SU-DHL-6 (cell line): Measurements from ENCODE around the gene PCSK9.

Source experiments
- EZH2phosphoT487 ChIP-seq: fragments of 200-600 bp; sonication (generic), shearing (Covaris generic); conservative IDR thresholded peaks from 2 replicates; pipeline ENCODE4 v1.6.1; 2018; ENCODE audit warnings: mild to moderate bottlenecking, antibody characterized with exemption, low read length, moderate library complexity, mixed read lengths
- TF ChIP-seq, protein P1 (sequence below): fragments of 200-600 bp; sonication (generic); IDR thresholded peaks from one replicate; pipeline ENCODE4 v1.5.1; 2017; ENCODE audit warnings: antibody characterized with exemption, mild to moderate bottlenecking, low read length, moderate library complexity; ENCODE audit not compliant: insufficient read depth, poor library complexity, severe bottlenecking

DNA sequence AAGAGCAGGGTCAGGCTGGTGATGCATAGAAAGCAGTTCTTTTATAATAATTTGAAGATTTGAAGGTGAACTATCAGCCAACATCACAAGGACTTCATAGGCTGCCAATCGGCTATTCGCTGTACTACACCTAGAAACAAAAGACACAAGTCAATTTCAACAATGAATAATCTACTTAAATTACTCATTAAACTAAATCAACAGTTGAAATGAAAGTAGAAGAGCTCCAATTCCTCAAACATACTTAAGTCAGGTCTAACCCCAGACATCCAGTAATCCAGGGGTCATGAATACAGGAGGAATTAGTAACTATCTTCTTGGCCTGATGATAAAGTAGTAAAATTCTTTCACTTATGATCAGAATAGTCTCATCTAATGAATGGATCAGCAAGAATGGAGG, 64.5 kb downstream of the PCSK9 start:
- TF ChIP-seq, protein P1, sequence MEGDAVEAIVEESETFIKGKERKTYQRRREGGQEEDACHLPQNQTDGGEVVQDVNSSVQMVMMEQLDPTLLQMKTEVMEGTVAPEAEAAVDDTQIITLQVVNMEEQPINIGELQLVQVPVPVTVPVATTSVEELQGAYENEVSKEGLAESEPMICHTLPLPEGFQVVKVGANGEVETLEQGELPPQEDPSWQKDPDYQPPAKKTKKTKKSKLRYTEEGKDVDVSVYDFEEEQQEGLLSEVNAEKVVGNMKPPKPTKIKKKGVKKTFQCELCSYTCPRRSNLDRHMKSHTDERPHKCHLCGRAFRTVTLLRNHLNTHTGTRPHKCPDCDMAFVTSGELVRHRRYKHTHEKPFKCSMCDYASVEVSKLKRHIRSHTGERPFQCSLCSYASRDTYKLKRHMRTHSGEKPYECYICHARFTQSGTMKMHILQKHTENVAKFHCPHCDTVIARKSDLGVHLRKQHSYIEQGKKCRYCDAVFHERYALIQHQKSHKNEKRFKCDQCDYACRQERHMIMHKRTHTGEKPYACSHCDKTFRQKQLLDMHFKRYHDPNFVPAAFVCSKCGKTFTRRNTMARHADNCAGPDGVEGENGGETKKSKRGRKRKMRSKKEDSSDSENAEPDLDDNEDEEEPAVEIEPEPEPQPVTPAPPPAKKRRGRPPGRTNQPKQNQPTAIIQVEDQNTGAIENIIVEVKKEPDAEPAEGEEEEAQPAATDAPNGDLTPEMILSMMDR: no peak
- TF ChIP-seq EZH2phosphoT487: no peak
